GM19193 (cell line): Measurements from ENCODE around the gene SPATA25.

ENCODE experiments used
- POLR2A ChIP-seq: IDR thresholded peaks from 4 replicates; pipeline ENCODE4 v1.6.1; 2011; ENCODE audit not compliant: insufficient read depth, insufficient read length; ENCODE audit errors: extremely low read depth

The SPATA25 gene

GRCh38 chr20:45905505-45906079, 18.2 kb upstream of the SPATA25 start:
- no peak for TF ChIP-seq POLR2A

GRCh38 chr20:45904583-45905504, 17.4 kb upstream of the SPATA25 start:
- TF ChIP-seq POLR2A, result no peak

- no peak for TF ChIP-seq POLR2A
These were observed 14.8 kb upstream of the SPATA25 start for GRCh38 chr20:45902199-45902701.

GRCh38 chr20:45899046-45899835, 11.8 kb upstream of the SPATA25 start:
- TF ChIP-seq POLR2A, result no peak

GRCh38 chr20:45898285-45898684, 10.9 kb upstream of the SPATA25 start:
- no peak for TF ChIP-seq POLR2A

GRCh38 chr20:45897692-45898091, 10.3 kb upstream of the SPATA25 start:
- no peak for TF ChIP-seq POLR2A

- TF ChIP-seq POLR2A, result no peak
These were observed 9.9 kb upstream of the SPATA25 start for GRCh38 chr20:45897289-45897688.

- TF ChIP-seq POLR2A, result no peak
These were observed 9.3 kb upstream of the SPATA25 start for GRCh38 chr20:45896641-45897161.

- TF ChIP-seq POLR2A, result no peak
These were observed 7.4 kb upstream of the SPATA25 start for GRCh38 chr20:45894797-45895196.

GRCh38 chr20:45893831-45894230, 6.4 kb upstream of the SPATA25 start:
- TF ChIP-seq POLR2A, result no peak

- no peak for TF ChIP-seq POLR2A
These were observed 5.5 kb upstream of the SPATA25 start for GRCh38 chr20:45892828-45893500.

GRCh38 chr20:45892049-45892825, 4.8 kb upstream of the SPATA25 start:
- no peak for TF ChIP-seq POLR2A
